ENCODE data around the gene MXI1.

DNA sequence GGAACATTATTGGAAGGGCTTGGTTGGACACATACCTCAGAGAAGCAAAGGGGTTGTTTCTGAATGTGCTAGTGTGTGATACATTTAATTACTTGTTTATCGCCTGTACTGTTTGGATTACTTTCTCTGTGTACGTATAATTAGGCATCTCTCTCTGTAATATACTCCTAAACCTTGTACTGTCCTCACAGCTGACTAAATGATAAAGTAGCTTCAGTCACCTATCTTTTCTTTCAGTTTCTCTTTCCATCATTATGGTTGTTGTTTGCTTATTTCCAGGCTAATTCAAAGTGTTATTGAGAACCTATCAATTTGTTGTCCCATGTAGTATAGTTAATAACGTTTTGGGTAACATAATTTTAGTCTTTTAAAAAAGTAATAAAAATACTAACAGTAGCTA, 34.0 kb downstream of the MXI1 start:
- TF ChIP-seq, protein P1, sequence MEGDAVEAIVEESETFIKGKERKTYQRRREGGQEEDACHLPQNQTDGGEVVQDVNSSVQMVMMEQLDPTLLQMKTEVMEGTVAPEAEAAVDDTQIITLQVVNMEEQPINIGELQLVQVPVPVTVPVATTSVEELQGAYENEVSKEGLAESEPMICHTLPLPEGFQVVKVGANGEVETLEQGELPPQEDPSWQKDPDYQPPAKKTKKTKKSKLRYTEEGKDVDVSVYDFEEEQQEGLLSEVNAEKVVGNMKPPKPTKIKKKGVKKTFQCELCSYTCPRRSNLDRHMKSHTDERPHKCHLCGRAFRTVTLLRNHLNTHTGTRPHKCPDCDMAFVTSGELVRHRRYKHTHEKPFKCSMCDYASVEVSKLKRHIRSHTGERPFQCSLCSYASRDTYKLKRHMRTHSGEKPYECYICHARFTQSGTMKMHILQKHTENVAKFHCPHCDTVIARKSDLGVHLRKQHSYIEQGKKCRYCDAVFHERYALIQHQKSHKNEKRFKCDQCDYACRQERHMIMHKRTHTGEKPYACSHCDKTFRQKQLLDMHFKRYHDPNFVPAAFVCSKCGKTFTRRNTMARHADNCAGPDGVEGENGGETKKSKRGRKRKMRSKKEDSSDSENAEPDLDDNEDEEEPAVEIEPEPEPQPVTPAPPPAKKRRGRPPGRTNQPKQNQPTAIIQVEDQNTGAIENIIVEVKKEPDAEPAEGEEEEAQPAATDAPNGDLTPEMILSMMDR (conservative IDR thresholded peaks at IDR 0.05): no peak
- no peak for TF ChIP-seq ZFX (IDR thresholded peaks at IDR 0.05)
